HepG2 (cell line): ENCODE measurements around the gene GATA1. TPM values are rescaled to one million over a fixed set of nuclear protein-coding genes. Genes with fewer than 3 reads are reported as not detected.

Experiments
- FOXA1 ChIP-seq, 2 experiments: fragments of 450-650 bp in 1 of 2; sonication (generic) in 1 of 2; formaldehyde crosslinking in 1 of 2; IDR thresholded peaks; 2 replicates each; pipeline versions ENCODE4 v1.4.0 to v1.6.1; 2016 to 2020; ENCODE audit warnings: missing genetic modification reagents in 1 of 2
- HMGXB3 ChIP-seq: sonication (generic); formaldehyde crosslinking; IDR thresholded peaks from 2 replicates; pipeline ENCODE4 v1.4.0; 2020; ENCODE audit warnings: missing genetic modification reagents, borderline replicate concordance
- SRY ChIP-seq: sonication (generic); formaldehyde crosslinking; IDR thresholded peaks from 2 replicates; pipeline ENCODE4 v1.8.0; 2022; ENCODE audit warnings: mild to moderate bottlenecking, missing genetic modification reagents
- ZBTB8A ChIP-seq: sonication (generic); formaldehyde crosslinking; IDR thresholded peaks from 2 replicates; pipeline ENCODE4 v1.4.0; 2020; ENCODE audit warnings: mild to moderate bottlenecking, low read depth, missing genetic modification reagents, borderline replicate concordance
- ZMAT3 ChIP-seq: sonication (generic); formaldehyde crosslinking; conservative IDR thresholded peaks from 2 replicates; pipeline ENCODE4 v1.7.0; 2021; ENCODE audit warnings: missing genetic modification reagents
- ZNF772 ChIP-seq: sonication (generic); formaldehyde crosslinking; IDR thresholded peaks from 2 replicates; pipeline ENCODE4 v1.5.0; 2020; ENCODE audit warnings: mild to moderate bottlenecking, missing genetic modification reagents
- ZUFSP ChIP-seq: sonication (generic); formaldehyde crosslinking; IDR thresholded peaks from 2 replicates; pipeline ENCODE4 v1.9.0; 2021; ENCODE audit warnings: missing genetic modification reagents, mild to moderate bottlenecking, borderline replicate concordance
- polyA plus RNA-seq, 8 experiments: library from polyadenylated mRNA; depleted of rRNA in 3 of 8; stranded (reverse) in 7 of 8; unstranded in 1 of 8; fragments of >200 nt; fragmentation: Illumina TruSeq in 4 of 8; extraction: Trizol in 4 of 8; gene quantifications; 2 replicates each; pipeline versions ENCODE4 v1.2.1 to v1.2.3, GENCODE V29; 2011 to 2016; ENCODE audit warnings: low read depth in 4 of 8, missing spikeins in 1 of 8, mixed read lengths in 1 of 8; ENCODE audit not compliant: insufficient read depth in 1 of 8
- total RNA-seq, 5 experiments: library from RNA; depleted of rRNA; stranded (reverse); fragments of >200 nt; fragmentation: Illumina TruSeq; extraction: Trizol; gene quantifications; 2 replicates each; pipeline ENCODE4 v1.2.3, GENCODE V29; 2016; ENCODE audit warnings: low read depth in 1 of 5
- TF ChIP-seq, protein P1 (sequence below): IDR thresholded peaks from 2 replicates; pipeline ENCODE4 v1.6.1; 2016
- TF ChIP-seq, protein P2 (sequence below): sonication (generic); formaldehyde crosslinking; IDR thresholded peaks from 2 replicates; pipeline ENCODE4 v1.9.0; 2021; ENCODE audit warnings: mild to moderate bottlenecking, missing genetic modification reagents
- TF ChIP-seq, protein P3 (sequence below): fragments of 450-650 bp; IDR thresholded peaks from 2 replicates; pipeline ENCODE4 v1.6.1; 2017; ENCODE audit warnings: mild to moderate bottlenecking

The GATA1 gene
- total and polyA plus RNA-seq, 2 of the 13 experiments (the other 11 are each of a cell fraction or from before 2014, with no cell fraction given): 0.13 TPM; not detected in 1

- TF ChIP-seq, protein P1, sequence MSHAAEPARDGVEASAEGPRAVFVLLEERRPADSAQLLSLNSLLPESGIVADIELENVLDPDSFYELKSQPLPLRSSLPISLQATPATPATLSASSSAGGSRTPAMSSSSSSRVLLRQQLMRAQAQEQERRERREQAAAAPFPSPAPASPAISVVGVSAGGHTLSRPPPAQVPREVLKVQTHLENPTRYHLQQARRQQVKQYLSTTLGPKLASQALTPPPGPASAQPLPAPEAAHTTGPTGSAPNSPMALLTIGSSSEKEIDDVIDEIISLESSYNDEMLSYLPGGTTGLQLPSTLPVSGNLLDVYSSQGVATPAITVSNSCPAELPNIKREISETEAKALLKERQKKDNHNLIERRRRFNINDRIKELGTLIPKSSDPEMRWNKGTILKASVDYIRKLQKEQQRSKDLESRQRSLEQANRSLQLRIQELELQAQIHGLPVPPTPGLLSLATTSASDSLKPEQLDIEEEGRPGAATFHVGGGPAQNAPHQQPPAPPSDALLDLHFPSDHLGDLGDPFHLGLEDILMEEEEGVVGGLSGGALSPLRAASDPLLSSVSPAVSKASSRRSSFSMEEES: no peak
- no peak for TF ChIP-seq HMGXB3
- no peak for TF ChIP-seq ZUFSP (CRISPR knock-in tag)
- 0 out of 2 replicates have a peak, but pooled peaks have one; percentile 11 for TF ChIP-seq ZNF772 (CRISPR knock-in tag)
- TF ChIP-seq ZBTB8A (CRISPR knock-in tag): no peak
- 0 out of 2 replicates have a peak, but pooled peaks have one; percentile 28 for TF ChIP-seq ZMAT3 (CRISPR knock-in tag)
- TF ChIP-seq, protein P2, sequence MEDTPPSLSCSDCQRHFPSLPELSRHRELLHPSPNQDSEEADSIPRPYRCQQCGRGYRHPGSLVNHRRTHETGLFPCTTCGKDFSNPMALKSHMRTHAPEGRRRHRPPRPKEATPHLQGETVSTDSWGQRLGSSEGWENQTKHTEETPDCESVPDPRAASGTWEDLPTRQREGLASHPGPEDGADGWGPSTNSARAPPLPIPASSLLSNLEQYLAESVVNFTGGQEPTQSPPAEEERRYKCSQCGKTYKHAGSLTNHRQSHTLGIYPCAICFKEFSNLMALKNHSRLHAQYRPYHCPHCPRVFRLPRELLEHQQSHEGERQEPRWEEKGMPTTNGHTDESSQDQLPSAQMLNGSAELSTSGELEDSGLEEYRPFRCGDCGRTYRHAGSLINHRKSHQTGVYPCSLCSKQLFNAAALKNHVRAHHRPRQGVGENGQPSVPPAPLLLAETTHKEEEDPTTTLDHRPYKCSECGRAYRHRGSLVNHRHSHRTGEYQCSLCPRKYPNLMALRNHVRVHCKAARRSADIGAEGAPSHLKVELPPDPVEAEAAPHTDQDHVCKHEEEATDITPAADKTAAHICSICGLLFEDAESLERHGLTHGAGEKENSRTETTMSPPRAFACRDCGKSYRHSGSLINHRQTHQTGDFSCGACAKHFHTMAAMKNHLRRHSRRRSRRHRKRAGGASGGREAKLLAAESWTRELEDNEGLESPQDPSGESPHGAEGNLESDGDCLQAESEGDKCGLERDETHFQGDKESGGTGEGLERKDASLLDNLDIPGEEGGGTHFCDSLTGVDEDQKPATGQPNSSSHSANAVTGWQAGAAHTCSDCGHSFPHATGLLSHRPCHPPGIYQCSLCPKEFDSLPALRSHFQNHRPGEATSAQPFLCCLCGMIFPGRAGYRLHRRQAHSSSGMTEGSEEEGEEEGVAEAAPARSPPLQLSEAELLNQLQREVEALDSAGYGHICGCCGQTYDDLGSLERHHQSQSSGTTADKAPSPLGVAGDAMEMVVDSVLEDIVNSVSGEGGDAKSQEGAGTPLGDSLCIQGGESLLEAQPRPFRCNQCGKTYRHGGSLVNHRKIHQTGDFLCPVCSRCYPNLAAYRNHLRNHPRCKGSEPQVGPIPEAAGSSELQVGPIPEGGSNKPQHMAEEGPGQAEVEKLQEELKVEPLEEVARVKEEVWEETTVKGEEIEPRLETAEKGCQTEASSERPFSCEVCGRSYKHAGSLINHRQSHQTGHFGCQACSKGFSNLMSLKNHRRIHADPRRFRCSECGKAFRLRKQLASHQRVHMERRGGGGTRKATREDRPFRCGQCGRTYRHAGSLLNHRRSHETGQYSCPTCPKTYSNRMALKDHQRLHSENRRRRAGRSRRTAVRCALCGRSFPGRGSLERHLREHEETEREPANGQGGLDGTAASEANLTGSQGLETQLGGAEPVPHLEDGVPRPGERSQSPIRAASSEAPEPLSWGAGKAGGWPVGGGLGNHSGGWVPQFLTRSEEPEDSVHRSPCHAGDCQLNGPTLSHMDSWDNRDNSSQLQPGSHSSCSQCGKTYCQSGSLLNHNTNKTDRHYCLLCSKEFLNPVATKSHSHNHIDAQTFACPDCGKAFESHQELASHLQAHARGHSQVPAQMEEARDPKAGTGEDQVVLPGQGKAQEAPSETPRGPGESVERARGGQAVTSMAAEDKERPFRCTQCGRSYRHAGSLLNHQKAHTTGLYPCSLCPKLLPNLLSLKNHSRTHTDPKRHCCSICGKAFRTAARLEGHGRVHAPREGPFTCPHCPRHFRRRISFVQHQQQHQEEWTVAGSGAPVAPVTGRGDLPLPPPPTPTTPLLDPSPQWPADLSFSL: no peak
- TF ChIP-seq FOXA1 (IDR thresholded peaks at IDR 0.05): no peak
- TF ChIP-seq FOXA1 (CRISPR knock-in tag; IDR thresholded peaks at IDR 0.05): no peak
- TF ChIP-seq, protein P3, sequence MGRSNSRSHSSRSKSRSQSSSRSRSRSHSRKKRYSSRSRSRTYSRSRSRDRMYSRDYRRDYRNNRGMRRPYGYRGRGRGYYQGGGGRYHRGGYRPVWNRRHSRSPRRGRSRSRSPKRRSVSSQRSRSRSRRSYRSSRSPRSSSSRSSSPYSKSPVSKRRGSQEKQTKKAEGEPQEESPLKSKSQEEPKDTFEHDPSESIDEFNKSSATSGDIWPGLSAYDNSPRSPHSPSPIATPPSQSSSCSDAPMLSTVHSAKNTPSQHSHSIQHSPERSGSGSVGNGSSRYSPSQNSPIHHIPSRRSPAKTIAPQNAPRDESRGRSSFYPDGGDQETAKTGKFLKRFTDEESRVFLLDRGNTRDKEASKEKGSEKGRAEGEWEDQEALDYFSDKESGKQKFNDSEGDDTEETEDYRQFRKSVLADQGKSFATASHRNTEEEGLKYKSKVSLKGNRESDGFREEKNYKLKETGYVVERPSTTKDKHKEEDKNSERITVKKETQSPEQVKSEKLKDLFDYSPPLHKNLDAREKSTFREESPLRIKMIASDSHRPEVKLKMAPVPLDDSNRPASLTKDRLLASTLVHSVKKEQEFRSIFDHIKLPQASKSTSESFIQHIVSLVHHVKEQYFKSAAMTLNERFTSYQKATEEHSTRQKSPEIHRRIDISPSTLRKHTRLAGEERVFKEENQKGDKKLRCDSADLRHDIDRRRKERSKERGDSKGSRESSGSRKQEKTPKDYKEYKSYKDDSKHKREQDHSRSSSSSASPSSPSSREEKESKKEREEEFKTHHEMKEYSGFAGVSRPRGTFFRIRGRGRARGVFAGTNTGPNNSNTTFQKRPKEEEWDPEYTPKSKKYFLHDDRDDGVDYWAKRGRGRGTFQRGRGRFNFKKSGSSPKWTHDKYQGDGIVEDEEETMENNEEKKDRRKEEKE: no peak
- no peak for TF ChIP-seq SRY (CRISPR knock-in tag)
Measured at GRCh38 chrX:48800574-48801279, 14.3 kb downstream of the GATA1 start (continued).
